Measurements from ENCODE around the gene FBXW5.

FBXW5 gene

GRCh38 chr9:136949817-136950655 lies 5.5 kb upstream of the FBXW5 start:
- peak; percentile 93 to 96 for DNase-seq (ENCODE audit: low read depth in 2 of 2)

- no peak for DNase-seq (ENCODE audit: low read depth in 2 of 2)
Observed at GRCh38 chr9:136949239-136949816, 4.8 kb upstream of the FBXW5 start.

- no peak for DNase-seq (ENCODE audit: low read depth in 2 of 2)
Observed at GRCh38 chr9:136947955-136948510, 3.5 kb upstream of the FBXW5 start.

- DNase-seq (ENCODE audit: low read depth in 2 of 2) = no peak
Observed at GRCh38 chr9:136947028-136947891, 2.7 kb upstream of the FBXW5 start.

- DNase-seq (ENCODE audit: low read depth in 2 of 2) = no peak
Observed at GRCh38 chr9:136946228-136947027, 1.9 kb upstream of the FBXW5 start.

- DNase-seq (ENCODE audit: low read depth in 2 of 2) = no peak
Observed at GRCh38 chr9:136945333-136946227, 1.0 kb upstream of the FBXW5 start.

- DNase-seq (ENCODE audit: low read depth in 2 of 2) = no peak
Observed at GRCh38 chr9:136944212-136944518, 373 bp downstream of the FBXW5 start.

- no peak for DNase-seq (ENCODE audit: low read depth in 2 of 2)
Observed at GRCh38 chr9:136943291-136944211, 987 bp downstream of the FBXW5 start.

GRCh38 chr9:136942881-136943230 lies 1.7 kb downstream of the FBXW5 start:
- no peak for DNase-seq (ENCODE audit: low read depth in 2 of 2)

GRCh38 chr9:136942112-136942880 lies 2.2 kb downstream of the FBXW5 start:
- DNase-seq (ENCODE audit: low read depth in 2 of 2) = no peak

GRCh38 chr9:136941231-136942111 lies 3.1 kb downstream of the FBXW5 start:
- no peak for DNase-seq (ENCODE audit: low read depth in 2 of 2)

GRCh38 chr9:136940526-136941230 lies 3.9 kb downstream of the FBXW5 start:
- no peak for DNase-seq (ENCODE audit: low read depth in 2 of 2)

GRCh38 chr9:136939996-136940525 lies 4.5 kb downstream of the FBXW5 start:
- no peak for DNase-seq (ENCODE audit: low read depth in 2 of 2)

GRCh38 chr9:136939431-136939995 lies 5.0 kb downstream of the FBXW5 start:
- no peak for DNase-seq (ENCODE audit: low read depth in 2 of 2)

- no peak for DNase-seq (ENCODE audit: low read depth in 2 of 2)
Observed at GRCh38 chr9:136937186-136938001, 7.1 kb downstream of the FBXW5 start.
